ENCODE data around the gene TOP1.
A peak's percentile ranks its signal among the peaks of the same experiment; 100 is the strongest.

TOP1 gene

GRCh38 chr20:41147767-41148191 lies 119.2 kb downstream of the TOP1 start:
- DNase-seq (ENCODE audit: low read depth) = no peak

GRCh38 chr20:41148942-41149341 lies 120.3 kb downstream of the TOP1 start:
- no peak for DNase-seq (ENCODE audit: low read depth)

DNA sequence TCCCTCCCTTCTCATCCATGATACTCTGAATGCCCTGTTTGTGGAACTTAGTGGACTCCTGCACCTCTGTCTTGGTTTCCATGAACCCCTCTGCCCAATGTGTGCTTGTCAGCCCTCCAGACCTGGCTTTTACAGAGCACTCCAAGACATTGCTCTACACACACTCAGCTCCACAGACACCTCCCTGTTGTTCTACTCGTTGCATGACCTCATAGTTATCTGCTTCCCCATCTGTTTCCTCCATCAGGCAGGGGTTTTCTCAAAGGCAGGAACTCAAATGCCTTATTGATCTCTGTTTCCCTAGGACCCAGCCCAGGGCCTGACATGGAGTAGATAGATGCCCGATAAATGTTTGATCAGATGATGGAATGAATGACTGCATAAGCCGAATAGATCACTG lies 122.0 kb downstream of the TOP1 start:
- DNase-seq (ENCODE audit: low read depth) = peak; percentile 39

- DNase-seq (ENCODE audit: low read depth) = no peak
Observed at GRCh38 chr20:41151134-41151869, 122.7 kb downstream of the TOP1 start.

- no peak for DNase-seq (ENCODE audit: low read depth)
Observed at GRCh38 chr20:41152108-41152757, 123.6 kb downstream of the TOP1 start.

DNA sequence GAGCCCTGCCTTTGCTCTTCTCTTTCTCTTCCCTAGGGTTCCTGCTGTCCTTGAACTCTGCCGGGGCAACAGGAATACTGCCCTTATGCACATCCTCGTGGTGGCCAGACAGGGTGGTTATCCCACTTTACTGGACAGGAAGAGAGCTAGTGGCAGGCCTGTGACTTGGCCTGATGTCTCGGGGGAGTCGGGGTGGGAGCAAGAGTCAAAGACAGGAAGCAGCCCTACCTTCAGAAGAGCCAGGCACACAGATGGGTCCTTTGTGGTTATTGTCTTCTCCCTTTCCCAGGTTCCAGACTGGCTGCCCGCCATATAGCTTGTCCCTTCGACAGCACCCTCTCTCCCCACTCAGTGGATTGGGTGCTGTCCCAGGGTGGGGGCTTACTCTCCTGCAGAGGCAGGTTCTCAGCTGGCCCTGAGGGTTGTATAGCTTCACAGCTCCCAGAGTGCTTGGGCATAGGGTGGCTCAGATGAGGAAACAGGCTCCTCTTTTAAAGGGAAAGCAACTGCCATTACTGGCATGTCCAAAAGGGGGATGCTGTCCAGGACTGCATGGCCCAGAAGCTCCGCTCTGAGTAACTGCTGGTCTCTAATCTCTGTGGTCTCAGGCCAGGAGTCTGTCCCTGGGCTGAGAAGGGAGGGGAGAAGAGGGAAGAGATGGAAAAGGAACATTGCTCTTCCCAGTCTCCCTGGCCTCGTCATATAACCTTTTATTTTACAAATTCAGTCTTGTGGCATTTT lies 126.0 kb downstream of the TOP1 start:
- DNase-seq (ENCODE audit: low read depth) = no peak

GRCh38 chr20:41155261-41155660 lies 126.6 kb downstream of the TOP1 start:
- no peak for DNase-seq (ENCODE audit: low read depth)

- DNase-seq (ENCODE audit: low read depth) = no peak
Observed at GRCh38 chr20:41158082-41158625, 129.5 kb downstream of the TOP1 start.

- no peak for DNase-seq (ENCODE audit: low read depth)
Observed at GRCh38 chr20:41159547-41159946, 130.9 kb downstream of the TOP1 start.

DNA sequence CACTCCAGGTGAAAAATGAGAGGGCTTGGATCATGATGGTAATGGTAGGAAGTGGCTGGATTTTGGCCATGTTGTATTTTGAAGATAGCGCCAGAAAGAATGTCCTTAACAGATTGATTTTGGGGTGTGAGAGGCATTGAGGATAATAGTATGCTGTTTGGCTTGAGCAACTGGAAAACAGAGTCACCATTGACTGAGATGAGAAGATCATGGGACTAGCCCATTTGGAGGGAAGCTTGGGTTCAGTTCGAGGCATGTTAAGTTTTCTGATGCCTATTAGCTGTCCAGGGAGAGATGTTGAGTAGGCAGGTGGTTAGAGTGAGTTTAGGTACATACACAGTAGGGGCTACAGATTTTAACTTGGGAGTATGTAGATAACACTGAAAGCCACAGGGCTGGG lies 132.1 kb downstream of the TOP1 start:
- no peak for DNase-seq (ENCODE audit: low read depth)

DNA sequence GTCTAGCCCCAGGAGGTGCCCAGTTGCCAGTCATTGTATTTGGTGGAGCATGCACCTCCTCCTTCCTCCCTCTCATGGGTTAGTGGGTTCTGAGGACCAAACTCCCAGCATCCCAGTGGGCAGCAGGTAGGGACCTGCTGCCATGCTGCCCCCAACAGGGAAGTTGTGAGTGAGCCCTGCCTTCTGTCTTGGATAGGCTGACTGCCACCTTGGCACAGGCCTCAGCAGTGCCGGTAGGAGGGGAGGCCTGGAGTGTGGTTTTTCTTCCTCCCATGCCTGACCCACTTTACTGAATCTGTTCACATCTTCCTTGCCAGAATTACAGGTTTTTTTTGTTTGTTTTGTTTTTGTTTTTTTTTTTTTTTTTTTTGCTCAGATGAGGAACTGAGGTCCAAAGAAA lies 133.3 kb downstream of the TOP1 start:
- DNase-seq (ENCODE audit: low read depth) = no peak

DNA sequence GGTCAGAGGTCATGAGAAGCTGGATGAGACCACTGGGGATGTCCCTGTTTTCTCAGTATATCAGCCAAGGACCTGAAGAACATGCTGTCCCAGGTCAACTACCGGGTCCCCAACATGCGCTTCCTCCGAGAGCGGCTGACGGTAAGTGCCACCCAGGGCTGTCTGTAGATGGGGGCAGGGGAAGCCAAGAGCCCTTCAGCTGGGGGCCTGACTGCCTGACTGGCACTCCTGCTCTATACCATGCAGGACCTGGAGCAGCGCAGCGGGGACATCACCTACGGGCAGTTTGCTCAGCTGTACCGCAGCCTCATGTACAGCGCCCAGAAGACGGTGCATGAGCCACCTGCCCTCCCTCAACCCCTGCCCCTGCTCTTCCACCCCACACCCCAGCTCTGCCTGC lies 133.8 kb downstream of the TOP1 start:
- DNase-seq (ENCODE audit: low read depth) = no peak

DNA sequence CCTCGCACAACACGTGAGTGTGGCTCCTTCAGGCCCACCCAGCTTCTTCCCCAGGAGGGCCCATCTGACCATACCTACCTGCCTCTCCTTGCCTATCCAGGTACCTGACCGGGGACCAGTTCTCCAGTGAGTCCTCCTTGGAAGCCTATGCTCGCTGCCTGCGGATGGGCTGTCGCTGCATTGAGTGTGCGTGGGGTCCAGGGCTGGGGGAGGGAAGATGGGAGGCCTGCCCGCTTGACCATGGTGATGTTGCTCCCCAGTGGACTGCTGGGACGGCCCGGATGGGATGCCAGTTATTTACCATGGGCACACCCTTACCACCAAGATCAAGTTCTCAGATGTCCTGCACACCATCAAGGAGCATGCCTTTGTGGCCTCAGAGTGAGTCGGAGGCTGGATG lies 135.2 kb downstream of the TOP1 start:
- no peak for DNase-seq (ENCODE audit: low read depth)

- DNase-seq (ENCODE audit: low read depth) = no peak
Observed at GRCh38 chr20:41165001-41165882, 136.6 kb downstream of the TOP1 start.

DNA sequence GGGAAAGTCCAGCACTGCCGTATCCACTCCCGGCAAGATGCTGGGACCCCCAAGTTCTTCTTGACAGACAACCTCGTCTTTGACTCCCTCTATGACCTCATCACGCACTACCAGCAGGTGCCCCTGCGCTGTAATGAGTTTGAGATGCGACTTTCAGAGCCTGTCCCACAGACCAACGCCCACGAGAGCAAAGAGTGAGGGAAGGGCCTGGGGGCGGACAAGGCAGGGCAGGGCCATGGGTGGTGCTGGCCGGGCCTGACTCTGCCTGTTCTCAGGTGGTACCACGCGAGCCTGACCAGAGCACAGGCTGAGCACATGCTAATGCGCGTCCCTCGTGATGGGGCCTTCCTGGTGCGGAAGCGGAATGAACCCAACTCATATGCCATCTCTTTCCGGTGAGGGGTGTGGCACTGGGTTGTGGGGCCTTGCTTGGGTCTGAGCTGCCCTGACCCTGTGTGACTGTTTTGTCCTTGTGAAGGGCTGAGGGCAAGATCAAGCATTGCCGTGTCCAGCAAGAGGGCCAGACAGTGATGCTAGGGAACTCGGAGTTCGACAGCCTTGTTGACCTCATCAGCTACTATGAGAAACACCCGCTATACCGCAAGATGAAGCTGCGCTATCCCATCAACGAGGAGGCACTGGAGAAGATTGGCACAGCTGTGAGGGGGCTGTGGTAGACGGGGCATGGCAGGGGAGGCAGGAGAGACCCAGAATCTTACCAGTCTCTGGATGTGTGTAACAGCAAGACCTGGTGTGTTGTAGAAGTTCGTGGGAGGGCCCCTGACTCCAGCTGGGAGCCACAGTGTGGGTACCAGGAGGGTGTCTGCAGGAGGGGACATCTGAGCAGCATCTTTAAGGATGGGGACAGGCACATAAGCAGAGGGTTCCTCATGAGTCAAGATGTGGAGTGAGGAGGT lies 137.8 kb downstream of the TOP1 start:
- no peak for DNase-seq (ENCODE audit: low read depth)

GRCh38 chr20:41167118-41167470 lies 138.5 kb downstream of the TOP1 start:
- DNase-seq (ENCODE audit: low read depth) = no peak

DNA sequence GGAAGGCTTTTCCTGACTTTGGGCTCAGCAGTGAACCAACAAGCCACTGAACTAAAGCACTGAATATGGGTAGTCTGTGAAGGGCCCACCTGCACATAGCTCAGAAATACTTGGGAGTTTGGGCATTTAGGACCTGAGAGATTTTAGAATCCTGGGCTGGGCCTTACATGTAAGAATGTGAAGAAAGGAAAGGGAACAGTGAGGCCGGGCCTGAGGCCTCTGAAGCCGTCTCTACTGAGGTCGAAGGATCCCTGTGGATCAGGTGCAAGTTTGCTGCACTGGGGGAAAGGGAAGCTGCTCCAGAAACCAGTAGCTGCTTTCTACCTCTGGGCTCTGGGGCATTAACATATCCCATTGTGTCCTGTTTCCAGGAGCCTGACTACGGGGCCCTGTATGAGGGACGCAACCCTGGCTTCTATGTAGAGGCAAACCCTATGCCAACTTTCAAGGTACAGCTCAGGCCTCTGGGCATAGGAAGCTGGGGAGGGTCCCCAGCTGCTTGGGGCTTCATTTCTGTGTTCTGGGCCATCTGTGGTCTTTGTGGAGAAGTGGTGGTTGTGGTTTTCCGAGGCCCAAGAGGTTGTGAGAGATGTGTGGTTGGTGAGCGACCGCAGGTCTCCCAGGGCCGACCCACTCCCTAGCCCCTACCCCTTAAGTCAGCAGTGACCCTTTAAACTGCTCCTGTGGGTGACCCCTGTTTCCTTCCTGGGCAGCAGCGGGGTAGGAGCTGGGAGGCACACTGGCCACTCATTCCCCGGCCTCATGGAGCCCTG lies 139.0 kb downstream of the TOP1 start:
- no peak for DNase-seq (ENCODE audit: low read depth)

DNA sequence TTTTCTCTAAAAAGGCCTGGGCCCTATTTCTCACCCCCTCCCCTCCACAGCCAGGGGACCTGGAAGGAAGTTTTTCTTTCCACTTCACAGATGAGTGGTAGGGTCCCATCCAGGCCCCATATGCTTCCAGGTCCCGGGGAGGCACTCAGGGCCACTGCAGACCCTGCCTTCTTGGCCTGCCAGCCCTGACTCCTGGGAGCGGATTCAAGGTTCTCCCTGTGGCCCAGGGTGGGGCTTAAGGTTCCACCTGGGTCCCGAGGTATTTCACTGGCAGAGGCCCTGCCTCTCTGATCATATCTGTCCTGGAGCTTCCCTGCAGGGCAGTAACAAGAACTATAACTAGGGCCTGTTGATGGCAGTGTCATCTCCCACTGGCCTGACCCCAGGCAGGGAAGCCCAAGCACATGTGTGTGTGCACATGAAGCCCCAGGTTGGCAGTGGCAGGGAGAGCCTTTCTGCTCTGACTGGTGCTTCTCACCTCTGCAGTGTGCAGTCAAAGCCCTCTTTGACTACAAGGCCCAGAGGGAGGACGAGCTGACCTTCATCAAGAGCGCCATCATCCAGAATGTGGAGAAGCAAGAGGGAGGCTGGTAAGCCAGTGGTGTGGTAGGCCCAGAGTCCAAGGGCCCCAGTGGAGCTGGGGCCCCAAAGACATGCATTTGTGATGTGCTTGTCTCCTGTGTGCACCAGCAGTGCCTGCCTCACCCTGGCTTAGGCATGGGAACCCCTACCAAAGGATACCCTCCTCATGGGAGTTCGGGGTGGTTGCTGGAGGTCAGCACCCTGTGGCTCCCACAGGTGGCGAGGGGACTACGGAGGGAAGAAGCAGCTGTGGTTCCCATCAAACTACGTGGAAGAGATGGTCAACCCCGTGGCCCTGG lies 139.9 kb downstream of the TOP1 start:
- DNase-seq (ENCODE audit: low read depth) = no peak

DNA sequence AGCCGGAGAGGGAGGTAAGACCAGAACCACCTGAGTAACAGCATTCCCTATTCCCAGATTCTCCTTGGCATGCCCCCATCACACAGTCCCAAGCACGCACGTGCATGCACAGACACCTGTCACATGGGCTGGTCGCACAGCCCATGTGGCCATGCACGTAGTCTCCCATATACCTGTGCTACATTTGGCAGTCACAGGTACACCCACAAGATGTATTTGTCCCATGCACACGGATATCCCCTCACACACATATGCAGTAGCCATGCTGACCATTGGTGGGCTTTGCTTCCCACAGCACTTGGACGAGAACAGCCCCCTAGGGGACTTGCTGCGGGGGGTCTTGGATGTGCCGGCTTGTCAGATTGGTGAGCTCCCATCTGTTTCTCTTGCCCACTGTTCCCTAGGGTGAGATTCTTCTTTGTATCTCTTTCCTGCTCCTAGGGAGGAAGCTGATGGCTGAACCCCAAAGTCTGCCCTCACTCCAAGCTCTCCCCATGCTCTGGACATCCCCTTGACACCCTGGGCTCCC lies 140.6 kb downstream of the TOP1 start:
- DNase-seq (ENCODE audit: low read depth) = no peak
